K562 treated with DMSO at 1 percent for 4 hours (cell line): Measurements from ENCODE around the gene ELOVL4. TPM values are rescaled to one million over a fixed set of nuclear protein-coding genes. Genes with fewer than 3 reads are reported as not detected.

Experiments used
- total RNA-seq: library from RNA; unstranded; fragments of 300-600 nt; gene quantifications from 2 replicates; pipeline ENCODE4 v1.2.3, GENCODE V29; 2022; ENCODE audit not compliant: insufficient read depth

The ELOVL4 gene
- total RNA-seq: not detected in 2 replicates

GRCh38 chr6:79947191-79948186, at the start of gene ELOVL4:
ELOVL4 (minus strand) TSS chr6:79947553; CDS start chr6:79947279, 274 bp downstream.

Other genes with a start within 250 kb of the ELOVL4 start
- 19.6 and 49.4 TPM in 2 replicates for gene TTK, start 57.1 kb upstream of the ELOVL4 start, total RNA-seq
- gene BCKDHB, start 159.1 kb upstream of the ELOVL4 start, total RNA-seq: 3.0 and 3.8 TPM in 2 replicates